A172 (cell line): ENCODE data around the gene SELP. TPM values are rescaled to one million over a fixed set of nuclear protein-coding genes. Genes with fewer than 3 reads are reported as not detected.
"Not testable (repeated sequence)": the region's sequence is repeated elsewhere in the genome, so short reads cannot be mapped to it uniquely, and the experiment has no call there.

Source experiments
- DNase-seq: peaks from one replicate; pipeline ENCODE4 v3.0.0-alpha.2; 2015; ENCODE audit warnings: low spot score
- total RNA-seq: library from RNA; depleted of rRNA; stranded (reverse); fragments of >200 nt; shearing (Covaris generic); gene quantifications from 2 replicates; pipeline ENCODE4 v1.2.3, GENCODE V29; 2014; rRNA removed

Gene SELP
- not detected in 2 replicates for total RNA-seq

DNA sequence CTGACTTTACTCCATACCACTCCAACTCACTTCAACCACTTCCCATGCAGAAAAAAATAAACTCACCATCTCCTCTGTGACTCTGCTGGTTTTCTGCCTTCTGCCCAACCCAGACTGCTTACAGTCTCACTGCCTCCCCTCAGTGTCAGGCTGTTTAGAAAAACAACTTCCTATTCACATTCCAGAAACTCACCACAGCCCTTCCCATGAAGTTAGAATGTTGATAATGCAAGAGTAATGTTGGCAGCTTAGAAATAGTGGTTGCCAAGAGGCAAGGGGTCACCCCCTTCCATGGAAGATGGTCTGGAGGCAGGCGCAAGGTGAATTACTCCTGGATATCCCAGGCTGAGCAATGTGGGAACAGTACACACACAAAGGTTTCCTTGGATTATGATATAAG is at the start of gene SELP:
TSS of gene SELP (minus strand) at position 119 of the 400 bp plus-strand sequence. CDS start at position 69, 50 bp downstream.
- DNase-seq, result no peak

DNA sequence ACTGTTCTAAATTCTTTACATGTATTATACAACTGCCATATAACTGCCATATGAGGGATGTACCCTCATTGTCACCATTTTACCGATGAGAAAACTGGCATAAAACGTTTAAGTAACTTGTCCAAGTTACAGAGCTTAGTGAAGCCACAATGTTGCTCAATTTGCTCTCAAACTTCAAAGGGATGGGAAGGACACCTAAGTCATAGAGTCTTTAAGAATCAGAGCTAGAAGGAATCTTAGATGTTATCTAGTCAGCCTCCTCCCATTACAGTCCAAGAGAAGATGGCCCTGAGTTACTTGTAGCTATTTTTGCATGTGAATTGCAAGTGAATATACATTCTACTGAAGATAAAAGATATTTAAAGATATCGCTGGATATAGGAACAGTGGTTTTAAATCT is 49.8 kb upstream of the SELP start:
- DNase-seq, result no peak

DNA sequence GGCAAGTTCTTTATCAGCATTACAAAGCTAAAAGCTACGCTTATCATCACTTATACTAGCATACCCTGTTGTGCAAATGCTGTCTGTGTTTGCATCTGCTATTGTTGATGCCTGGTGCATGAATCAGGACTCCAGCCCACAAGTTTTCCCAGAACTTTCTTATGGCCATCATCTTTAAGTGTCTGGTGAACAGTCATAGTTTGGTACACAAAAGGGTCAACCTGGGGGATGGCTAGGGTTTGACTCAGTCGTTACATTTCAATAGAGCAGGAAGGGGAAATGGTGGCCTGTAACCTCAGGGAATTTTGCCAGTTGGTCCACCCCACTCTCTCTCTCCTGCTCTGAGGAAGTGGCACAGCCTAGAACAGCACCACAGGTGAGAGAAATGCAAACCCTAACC is 46.1 kb upstream of the SELP start:
- no peak for DNase-seq

DNA sequence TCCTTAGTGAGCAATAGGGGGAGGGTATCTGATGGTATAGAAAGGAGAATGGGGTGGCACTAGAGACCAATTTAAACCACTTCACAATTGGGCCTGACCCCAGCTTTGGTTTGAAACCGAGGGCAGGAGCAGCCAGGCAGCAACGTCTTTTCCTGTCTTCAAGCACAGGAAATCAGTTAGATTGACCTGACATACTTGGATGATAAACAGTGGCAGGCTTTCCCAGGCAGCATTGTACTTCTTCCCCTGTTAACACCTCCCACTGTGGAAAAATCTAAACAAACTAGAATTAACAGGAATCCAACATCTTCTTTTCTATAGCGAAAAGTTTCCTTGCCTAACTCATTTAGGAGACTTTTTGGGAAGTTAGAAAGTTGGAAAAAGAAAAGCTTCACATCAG is 40.9 kb upstream of the SELP start:
- no peak for DNase-seq

DNA sequence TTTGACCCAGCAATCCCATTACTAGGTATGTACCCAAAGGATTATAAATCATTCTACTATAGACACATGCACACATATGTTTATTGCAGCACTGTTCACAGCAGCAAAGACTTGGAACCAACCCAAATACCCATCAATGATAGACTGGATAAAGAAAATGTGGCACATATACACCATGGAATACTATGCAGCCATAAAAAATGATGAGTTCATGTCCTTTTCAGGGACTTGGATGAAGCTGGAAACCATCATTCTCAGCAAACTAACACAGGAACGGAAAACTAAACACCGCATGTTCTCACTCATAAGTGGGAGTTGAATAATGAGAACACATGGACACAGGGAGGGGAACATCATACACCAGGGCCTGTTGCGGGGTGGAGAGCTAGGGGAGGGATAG is 40.3 kb upstream of the SELP start:
- not testable (repeated sequence) for DNase-seq

DNA sequence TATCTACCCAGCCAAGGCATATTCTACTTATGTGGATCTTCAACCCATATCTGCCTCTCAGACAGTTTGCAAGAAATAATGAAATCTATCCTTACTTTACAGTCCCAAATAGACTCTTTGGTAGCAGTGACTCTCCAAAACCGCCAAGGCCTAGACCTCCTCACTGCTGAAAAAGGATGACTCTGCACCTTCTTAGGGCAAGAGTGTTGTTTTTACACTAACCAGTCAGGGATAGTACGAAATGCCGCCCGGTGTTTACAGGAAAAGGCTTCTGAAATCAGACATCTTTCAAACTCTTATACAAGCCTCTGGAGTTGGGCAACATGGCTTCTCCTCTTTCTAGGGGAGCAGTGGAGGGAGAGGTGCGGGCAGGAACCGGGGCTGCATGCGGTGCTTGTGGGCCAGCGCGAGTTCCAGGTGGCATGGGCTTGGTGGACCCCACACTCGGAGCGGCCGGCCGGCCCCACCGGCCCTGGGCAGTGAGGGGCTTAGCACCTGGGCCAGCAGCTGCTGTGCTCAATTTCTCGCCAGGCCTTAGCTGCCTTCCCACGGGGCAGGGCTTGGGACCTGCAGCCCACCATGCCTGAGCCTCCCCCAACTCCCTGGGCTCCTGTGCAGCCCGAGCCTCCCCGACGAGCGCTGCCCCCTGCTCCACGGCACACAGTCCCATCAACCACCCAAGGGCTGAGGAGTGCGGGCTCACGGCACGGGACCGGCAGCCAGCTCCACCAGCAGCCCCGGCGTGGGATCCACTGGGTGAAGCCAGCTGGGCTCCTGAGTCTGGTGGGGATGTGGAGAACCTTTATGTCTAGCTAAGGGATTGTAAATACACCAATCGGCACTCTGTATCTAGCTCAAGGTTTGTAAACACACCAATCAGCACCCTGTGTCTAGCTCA is 38.0 kb upstream of the SELP start:
- DNase-seq, result not testable (repeated sequence)

DNA sequence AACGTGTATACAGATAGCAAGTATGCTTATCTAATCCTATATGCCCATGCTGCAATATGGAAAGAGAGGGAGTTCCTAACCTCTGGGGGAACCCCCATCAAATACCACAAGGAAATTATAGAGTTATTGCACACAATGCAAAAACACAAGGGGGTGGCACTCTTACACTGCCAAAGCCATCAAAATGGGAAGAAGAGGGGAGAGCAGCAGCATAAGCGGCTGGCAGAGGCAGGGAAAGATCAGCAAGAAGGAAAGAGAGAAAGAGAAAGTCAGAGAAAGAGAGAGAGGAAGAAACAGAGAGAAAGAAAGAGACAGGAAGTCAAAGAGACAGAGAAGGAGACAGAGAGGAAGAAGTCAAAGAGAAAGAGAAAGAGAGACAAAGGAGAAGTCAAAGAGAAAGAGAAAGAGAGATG is 37.3 kb upstream of the SELP start:
- not testable (repeated sequence) for DNase-seq

DNA sequence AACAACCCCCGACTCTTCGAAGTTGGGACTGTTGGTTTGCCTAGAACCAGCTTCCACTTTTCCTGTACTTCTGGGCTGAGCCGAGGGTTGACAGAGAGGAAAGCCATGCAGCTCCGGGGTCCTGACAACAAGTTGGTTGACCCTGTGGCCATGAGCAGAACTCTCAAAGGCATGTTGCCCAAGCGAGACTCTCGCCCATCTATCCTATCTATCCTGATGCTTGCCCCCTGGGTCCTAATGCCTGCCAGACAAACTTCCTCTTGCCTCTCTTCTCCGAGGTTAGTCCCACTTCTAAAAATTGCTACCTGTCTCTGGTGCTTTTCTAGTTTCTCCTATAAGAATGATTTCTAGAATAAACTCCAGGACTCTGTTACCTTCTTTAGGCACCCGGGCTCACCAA is 32.8 kb upstream of the SELP start:
- not testable (repeated sequence) for DNase-seq

DNA sequence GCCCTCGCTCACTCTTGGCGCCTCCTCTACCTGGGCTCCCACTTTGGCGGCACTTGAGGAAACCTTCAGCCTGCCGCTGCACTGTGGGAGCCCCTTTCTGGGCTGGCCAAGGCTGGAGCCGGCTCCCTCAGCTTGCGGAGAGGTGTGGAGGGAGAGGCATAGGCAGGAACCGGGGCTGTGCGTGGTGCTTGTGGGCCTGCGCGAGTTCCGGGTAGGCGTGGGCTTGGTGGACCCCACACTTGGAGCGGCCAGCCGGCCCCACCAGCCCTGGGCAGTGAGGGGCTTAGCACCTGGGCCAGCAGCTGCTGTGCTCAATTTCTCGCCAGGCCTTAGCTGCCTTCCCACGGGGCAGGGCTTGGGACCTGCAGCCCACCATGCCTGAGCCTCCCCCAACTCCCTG is 31.1 kb upstream of the SELP start:
- DNase-seq, result not testable (repeated sequence)

DNA sequence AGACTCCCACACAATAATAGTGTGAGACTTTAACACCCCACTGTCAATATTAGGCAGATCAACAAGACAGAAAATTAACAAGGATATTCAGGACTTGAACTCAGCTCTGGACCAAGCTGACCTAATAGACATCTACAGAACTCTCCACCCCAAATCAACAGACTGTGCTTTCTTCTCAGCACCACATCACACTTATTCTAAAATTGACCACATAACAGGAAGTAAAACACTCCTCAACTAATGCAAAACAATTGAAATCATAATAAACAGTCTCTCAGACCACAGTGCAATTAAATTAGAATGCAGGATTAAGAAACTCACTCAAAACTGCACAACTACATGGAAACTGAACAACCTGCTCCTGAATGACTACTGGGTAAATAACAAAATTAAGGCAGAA is 28.9 kb upstream of the SELP start:
- not testable (repeated sequence) for DNase-seq

DNA sequence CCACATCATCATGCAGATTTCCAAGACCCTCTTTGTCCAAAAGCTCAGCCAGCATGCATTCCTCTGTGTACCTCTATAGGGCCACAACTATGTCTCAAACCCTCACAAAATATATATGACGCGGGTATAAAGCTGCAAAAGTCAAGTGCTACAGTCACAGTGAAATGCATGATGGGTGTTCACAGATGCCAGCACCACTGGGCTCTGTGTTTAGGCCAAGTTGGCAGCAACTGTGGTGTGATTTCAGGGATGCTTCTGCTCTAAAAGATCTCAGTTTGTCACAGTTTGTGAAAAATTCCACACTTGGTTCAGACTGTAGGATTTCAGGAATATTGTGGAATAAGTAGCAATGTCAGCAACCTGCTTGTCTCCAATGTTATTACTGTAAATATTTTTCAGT is 23.9 kb upstream of the SELP start:
- DNase-seq, result no peak

DNA sequence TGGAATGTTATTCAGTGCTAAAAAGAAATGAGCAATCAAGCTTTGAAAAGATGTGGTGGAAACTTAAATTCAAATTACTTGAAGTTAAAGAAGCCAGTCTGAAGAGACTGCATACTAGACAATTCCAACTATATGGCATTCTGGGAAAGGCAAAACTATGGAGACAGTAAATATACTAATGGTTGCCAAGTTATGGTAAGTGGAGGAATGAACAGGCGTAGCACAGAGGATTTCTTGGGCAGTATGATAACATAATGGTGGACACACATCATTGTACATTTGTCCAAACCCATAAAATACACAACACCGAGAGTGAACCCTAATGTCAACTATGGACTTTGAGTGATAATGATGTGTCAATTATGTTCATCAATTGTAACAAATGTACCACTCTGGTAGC is 21.1 kb upstream of the SELP start:
- no peak for DNase-seq

DNA sequence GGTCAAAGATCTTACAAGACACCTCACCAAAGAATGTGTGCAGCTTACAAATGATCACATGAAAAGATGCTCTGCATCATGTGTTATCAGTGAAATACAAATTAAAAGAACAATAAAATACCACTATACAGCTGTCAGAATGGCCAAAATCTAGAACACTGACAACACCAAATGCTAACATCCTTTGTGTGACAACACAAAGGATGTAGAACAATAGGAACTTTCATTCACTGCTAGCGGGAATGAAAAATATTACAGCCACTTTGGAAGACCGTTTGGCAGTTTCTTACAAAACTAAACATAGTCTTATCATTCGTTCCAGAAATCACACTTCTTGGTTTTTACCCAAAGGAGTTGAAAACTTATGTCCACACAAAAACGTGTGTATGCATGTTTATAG is 20.6 kb upstream of the SELP start:
- no peak for DNase-seq

DNA sequence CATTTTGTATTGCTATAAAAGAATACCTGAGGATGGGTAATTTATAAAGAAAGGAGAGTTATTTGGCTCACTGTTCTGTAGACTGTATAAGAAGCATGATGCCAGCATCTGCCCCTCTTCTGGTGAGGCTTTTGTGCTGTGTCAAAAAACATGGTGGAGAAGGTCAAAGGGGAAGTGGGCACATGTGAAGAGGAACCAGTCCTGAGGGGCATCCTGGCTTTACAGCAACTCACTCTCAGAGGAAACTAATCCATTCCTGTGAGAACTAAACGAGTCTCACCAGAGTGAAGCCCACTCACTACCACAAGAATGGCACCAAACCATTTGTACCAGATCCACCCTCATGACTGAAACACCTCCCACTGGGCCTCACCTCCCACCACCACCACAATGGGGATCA is 18.8 kb upstream of the SELP start:
- DNase-seq, result no peak

DNA sequence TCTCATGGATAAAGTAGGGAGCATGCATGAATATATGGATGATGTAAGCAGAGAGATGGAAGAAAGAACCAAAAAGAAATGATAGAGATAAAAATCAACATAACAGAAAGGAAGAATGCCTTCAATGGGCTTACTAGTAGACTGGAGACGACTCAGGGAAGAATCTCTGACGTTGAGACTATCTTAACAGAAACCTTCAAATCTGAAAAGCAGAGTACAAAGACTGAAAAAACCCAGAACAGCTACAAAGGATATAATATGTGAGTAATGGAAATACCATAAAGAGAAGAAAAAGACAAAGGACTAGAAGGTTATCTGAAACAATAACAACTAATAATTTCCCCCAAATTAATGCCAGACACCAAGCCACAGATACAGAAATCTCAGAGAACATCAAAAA is 18.3 kb upstream of the SELP start:
- DNase-seq, result no peak

DNA sequence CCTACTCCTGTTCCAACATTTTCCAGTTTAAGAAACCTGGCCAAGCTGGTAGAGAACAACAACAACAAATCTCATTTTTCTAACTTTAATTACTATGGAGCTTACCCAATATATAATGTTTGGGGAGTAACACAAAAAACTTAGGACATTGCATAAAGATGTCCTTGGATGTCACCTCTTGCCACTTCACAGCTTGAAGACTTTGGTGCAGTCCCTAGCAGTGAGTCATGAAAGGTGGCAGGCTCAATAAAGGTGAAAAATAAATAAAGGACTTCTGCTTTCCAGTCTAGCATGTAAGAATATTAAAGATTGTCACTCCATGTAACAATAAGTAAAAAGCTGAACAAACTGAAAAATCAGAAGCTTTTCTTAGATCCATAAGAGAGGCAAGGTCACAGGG is 17.6 kb upstream of the SELP start:
- no peak for DNase-seq

DNA sequence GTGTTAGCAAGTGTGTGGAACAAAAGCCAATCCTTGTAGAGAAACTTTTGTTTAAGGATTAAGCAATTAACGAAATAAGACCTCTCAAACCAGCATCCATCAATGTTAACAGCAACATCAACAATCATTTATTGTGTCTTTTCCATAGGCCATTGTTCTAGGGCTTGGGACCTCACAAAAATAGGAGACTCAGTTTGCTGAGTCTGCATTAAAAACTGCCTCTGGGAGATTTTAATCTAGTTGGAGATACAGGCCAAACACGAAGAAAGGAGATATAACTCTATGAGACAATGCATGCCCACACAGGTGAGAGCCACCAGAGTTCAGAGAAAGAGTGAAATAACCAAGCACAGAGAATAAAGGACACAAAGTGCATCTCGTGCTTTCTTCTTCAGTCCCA is 14.4 kb upstream of the SELP start:
- no peak for DNase-seq

DNA sequence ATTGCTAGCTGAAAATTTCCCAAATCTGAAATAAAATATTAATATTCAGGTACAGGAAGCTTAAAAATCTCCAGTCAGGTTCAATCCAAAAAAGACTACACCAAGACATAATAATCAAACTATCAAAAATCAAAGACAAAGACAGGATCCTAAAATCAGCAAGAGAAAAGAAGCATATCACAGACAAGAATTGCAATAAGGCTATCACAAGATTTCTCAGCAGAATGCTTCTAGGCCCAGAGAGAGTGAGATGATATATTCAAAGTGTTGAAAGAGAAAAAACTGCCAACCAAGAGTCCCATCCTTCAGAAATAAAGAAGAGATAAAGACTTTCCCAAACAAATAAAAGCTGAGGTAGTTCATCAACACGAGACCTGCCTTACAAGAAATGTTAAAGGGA is 5.0 kb upstream of the SELP start:
- no peak for DNase-seq

DNA sequence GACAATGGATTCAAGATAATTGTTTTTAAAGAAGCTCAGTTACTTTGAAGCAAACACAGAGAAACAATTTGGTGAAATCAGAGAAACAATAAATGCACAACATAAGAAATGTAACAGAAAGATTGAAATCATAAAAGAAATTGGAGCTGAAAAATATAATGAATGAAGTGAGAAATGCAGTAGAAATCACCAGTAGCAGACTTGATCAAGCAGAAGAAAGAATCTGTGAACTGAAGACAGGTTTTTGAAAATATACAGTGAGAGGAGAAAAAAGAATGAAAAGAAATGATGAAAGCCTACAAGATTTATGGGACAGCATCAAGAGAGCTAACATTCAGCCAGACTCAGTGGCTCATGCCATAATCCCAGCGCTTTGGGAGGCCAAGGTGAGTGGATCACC is 4.2 kb upstream of the SELP start:
- DNase-seq, result no peak

DNA sequence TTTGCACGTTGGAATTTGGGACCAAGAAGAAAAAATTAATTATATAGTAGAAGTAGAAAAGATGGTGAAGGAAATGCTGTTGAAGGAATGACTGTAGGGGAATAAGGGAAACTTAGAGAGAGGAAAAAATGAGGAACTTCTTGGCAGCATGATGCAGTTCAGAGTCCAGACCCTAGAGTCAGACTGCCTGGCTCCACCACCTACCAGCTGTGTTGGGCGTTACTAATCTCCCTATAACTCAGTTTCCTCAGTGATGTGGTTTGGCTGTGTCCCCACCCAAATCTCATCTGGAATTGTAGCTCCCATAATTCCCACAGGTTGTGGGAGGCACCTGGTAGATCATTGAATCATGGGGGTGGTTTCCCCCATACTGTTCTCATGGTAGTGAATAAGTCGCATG is 1.3 kb upstream of the SELP start:
- no peak for DNase-seq

DNA sequence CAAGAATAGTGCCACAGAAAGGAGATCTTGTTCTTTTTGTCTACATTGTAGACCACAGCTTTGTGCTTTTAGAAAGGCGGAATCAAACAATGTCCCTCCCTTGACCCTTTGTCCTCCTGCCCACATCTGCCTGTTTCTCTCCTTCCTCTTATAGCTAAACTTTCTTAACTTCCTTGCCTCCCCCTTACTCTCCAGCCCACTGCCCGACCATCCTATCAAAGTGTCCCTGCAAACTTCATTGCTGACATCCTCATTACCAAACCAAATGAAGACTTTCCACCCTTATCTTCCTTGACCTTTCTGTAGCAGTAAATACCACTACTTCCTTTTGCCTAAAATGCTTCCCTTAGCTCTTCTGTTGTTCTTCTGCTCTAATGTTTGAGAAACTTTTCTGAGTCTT is 5.0 kb downstream of the SELP start:
- no peak for DNase-seq

DNA sequence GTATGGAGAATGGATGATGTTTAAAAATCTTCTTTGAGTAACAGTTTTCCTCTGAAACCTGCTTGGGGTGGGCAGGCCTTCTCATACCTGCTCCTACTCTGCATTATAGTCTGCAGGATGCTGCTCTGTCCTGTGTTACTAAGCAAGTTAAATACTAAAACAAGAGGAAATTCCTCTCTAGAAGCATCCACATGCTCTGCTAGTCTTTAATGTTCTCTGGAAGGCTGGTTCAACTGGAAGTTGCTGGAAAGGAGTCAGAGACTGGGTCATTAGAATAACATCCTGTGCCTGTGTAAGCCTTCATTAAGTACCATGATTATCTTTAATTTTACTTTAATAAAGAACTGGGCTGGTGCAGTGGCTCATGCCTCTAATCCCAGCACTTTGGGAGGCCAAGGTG is 5.8 kb downstream of the SELP start:
- no peak for DNase-seq

DNA sequence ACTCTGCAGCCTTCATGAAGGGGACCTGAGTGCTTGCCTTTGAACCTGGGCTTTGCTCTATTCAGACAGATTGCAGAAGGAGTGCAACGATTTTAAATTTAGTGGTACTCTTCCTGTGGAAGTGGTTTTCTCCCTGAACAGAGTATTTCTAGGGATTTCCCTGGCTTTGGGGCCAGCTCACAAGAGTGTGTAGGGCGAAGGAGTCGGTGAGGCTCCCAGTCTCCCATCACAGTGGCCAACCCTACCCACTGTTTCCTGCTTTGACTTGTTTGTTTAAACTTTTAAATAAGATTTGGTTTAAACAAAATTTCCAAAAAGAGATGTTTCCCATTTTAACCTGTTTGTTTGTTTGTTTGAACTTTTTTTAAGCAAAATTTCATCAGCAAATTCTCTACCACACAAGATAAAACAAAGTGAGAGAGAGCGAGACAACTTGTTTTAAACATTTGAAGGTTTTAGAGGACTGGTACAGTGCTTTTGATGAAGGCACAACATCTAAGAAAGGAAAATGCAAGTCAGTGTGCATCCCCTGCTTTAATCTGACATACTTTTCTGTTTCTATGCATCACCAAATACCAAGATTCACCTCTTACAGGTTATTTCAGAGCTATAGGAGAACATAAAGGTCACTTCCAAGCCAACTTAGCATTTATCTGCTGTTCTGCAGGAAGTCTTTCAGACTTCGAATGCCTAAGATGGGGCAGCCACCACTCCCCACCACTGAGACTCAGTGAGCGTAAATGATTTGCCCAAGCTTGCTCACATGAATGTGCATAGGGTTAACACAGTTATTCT is 6.6 kb downstream of the SELP start:
- no peak for DNase-seq
